ENCODE data around the gene TNFRSF25.
A peak's percentile ranks its signal among the peaks of the same experiment; 100 is the strongest.

TNFRSF25 gene

GRCh38 chr1:6464514-6464836 lies 1.5 kb downstream of the TNFRSF25 start:
- DNase-seq (ENCODE audit: low read depth), result no peak
- no peak for TF ChIP-seq CTCF (IDR thresholded peaks at IDR 0.05; ENCODE audit: control insufficient read depth, insufficient read depth, low read depth, low read length, missing control alignments)

GRCh38 chr1:6463120-6463412 lies 2.9 kb downstream of the TNFRSF25 start:
- TF ChIP-seq CTCF (IDR thresholded peaks at IDR 0.05; ENCODE audit: control insufficient read depth, insufficient read depth, low read depth, low read length, missing control alignments), result no peak
- DNase-seq (ENCODE audit: low read depth), result no peak
- no peak overlapping the region for H3K4me3 ChIP-seq (ENCODE audit: control insufficient read depth, low read depth, low read length)

More at GRCh38 chr1:6464514-6464836, 1.5 kb downstream of the TNFRSF25 start:
- H3K4me3 ChIP-seq (ENCODE audit: control insufficient read depth, low read depth, low read length), result no peak overlapping the region

GRCh38 chr1:6462412-6463119 lies 3.4 kb downstream of the TNFRSF25 start:
- no peak for DNase-seq (ENCODE audit: low read depth)
- no peak overlapping the region for H3K4me3 ChIP-seq (ENCODE audit: control insufficient read depth, low read depth, low read length)
- peak; percentile 15 for TF ChIP-seq CTCF (IDR thresholded peaks at IDR 0.05; ENCODE audit: control insufficient read depth, insufficient read depth, low read depth, low read length, missing control alignments)

- TF ChIP-seq CTCF (IDR thresholded peaks at IDR 0.05; ENCODE audit: control insufficient read depth, insufficient read depth, low read depth, low read length, missing control alignments), result no peak
- DNase-seq (ENCODE audit: low read depth), result no peak
- no peak overlapping the region for H3K4me3 ChIP-seq (ENCODE audit: control insufficient read depth, low read depth, low read length)
Measured at GRCh38 chr1:6461538-6462411, 4.2 kb downstream of the TNFRSF25 start.

- no peak for TF ChIP-seq CTCF (IDR thresholded peaks at IDR 0.05; ENCODE audit: control insufficient read depth, insufficient read depth, low read depth, low read length, missing control alignments)
- H3K4me3 ChIP-seq (ENCODE audit: control insufficient read depth, low read depth, low read length), result no peak overlapping the region
- DNase-seq (ENCODE audit: low read depth), result no peak
Measured at GRCh38 chr1:6461051-6461530, 4.9 kb downstream of the TNFRSF25 start.

- TF ChIP-seq CTCF (IDR thresholded peaks at IDR 0.05; ENCODE audit: control insufficient read depth, insufficient read depth, low read depth, low read length, missing control alignments), result no peak
- DNase-seq (ENCODE audit: low read depth), result no peak
- H3K4me3 ChIP-seq (ENCODE audit: control insufficient read depth, low read depth, low read length), result no peak overlapping the region
Measured at GRCh38 chr1:6460301-6461050, 5.5 kb downstream of the TNFRSF25 start.

Data from AG09309 (cell line).